Omental fat pad (tissue), 4 donors: Measurements from ENCODE around the gene DNASE1. TPM values are rescaled to one million over a fixed set of nuclear protein-coding genes. Genes with fewer than 3 reads are reported as not detected.

Experiments
- ATAC-seq: fragments of 150-250 bp; one replicate; pipeline ENCODE4 v1.9.1; 2016; ENCODE audit warnings: mild to moderate bottlenecking, moderate library complexity; ENCODE audit not compliant: low FRiP score
- DNase-seq: peaks from one replicate; pipeline ENCODE4 v3.0.0-alpha.2; 2019; ENCODE audit warnings: low spot score
- total RNA-seq, 4 donors: library from RNA; depleted of rRNA; stranded (reverse); fragments of >200 nt; gene quantifications; one replicate each; pipeline ENCODE4 v1.1.0, GENCODE V29; 2016
- TF ChIP-seq, protein P1 (sequence below), 3 donors: fragments of 450-650 bp; IDR thresholded peaks; one replicate each; pipeline ENCODE4 v1.5.1; 2016 to 2017; ENCODE audit warnings: antibody characterized with exemption in 3 of 3, mild to moderate bottlenecking in 3 of 3, moderate library complexity in 2 of 3

Gene DNASE1
- total RNA-seq, 4 donors from 2014 or later = 4.6 to 14.8 (median 12.3) TPM

GRCh38 chr16:3674513-3675295, 20.2 kb downstream of the DNASE1 start:
- TF ChIP-seq, protein P1, sequence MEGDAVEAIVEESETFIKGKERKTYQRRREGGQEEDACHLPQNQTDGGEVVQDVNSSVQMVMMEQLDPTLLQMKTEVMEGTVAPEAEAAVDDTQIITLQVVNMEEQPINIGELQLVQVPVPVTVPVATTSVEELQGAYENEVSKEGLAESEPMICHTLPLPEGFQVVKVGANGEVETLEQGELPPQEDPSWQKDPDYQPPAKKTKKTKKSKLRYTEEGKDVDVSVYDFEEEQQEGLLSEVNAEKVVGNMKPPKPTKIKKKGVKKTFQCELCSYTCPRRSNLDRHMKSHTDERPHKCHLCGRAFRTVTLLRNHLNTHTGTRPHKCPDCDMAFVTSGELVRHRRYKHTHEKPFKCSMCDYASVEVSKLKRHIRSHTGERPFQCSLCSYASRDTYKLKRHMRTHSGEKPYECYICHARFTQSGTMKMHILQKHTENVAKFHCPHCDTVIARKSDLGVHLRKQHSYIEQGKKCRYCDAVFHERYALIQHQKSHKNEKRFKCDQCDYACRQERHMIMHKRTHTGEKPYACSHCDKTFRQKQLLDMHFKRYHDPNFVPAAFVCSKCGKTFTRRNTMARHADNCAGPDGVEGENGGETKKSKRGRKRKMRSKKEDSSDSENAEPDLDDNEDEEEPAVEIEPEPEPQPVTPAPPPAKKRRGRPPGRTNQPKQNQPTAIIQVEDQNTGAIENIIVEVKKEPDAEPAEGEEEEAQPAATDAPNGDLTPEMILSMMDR (IDR thresholded peaks at IDR 0.05) = no peak
- no peak for ATAC-seq
- DNase-seq = no peak

- no peak for ATAC-seq
- TF ChIP-seq, protein P1 (IDR thresholded peaks at IDR 0.05) = no peak
- DNase-seq = no peak
Measured at GRCh38 chr16:3675601-3676130, 21.2 kb downstream of the DNASE1 start.

- TF ChIP-seq, protein P1 (IDR thresholded peaks at IDR 0.05) = no peak
- DNase-seq (no peak), ATAC-seq (no peak)
Measured at GRCh38 chr16:3677994-3678393, 23.5 kb downstream of the DNASE1 start.

- DNase-seq = no peak
- TF ChIP-seq, protein P1 (IDR thresholded peaks at IDR 0.05) = no peak
- no peak for ATAC-seq
Measured at GRCh38 chr16:3681206-3681605, 26.7 kb downstream of the DNASE1 start.

DNA sequence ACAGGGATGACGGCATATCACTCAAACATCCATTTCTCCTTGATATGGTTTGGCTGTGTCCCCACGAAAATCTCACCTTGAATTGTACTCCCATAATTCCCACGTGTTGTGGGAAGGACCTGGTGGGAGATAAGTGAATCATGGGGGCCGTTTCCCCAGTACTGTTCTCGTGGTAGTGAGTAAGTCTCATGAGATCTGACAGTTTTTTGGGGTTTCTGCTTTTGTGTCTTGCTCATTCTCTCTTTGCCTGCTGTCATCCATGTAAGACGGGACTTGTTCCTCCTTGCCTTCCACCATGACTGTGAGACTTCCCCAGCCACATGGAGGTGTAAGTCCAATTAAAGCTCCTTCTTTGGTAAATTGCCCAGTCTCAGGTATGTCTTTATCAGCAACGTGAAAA, 32.5 kb downstream of the DNASE1 start:
- DNase-seq = no peak
- no peak for ATAC-seq
- TF ChIP-seq, protein P1 (IDR thresholded peaks at IDR 0.05) = no peak

- ATAC-seq (no peak), DNase-seq (no peak)
- TF ChIP-seq, protein P1 (IDR thresholded peaks at IDR 0.05) = no peak
Measured at GRCh38 chr16:3687792-3688191, 33.3 kb downstream of the DNASE1 start.

DNA sequence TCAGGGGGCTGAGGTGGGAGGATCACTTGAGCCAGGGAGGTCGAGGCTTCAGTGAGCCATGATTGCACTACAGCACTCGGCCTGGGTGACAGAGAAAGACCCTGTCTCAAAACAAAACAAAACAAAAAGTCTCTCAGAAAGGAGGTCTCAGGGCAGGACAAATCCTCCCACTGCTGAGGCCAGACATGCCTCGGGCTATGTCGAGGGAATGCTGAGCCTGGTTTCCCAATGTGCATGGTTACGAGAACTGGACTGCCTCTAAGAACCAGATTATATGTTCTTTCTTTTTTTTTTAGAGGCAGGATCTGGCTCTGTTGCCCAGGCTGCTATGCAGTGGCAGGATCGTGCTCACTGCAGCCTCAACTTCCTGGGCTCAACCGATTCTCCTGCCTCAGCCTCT, 35.2 kb downstream of the DNASE1 start:
- DNase-seq (no peak), ATAC-seq (no peak)
- TF ChIP-seq, protein P1 (IDR thresholded peaks at IDR 0.05) = no peak
